Ovary (tissue), 10 donors: ENCODE data around the gene OR4K5. TPM values are rescaled to one million over a fixed set of nuclear protein-coding genes. Genes with fewer than 3 reads are reported as not detected.

ENCODE experiments used
- DNase-seq, 5 donors: peaks; one replicate each; pipeline ENCODE4 v3.0.0-alpha.2; 2019 to 2020
- H3K27ac ChIP-seq, 2 donors: fragments of 200-600 bp; one replicate each; pipeline versions ENCODE4 v1.5.1 to v1.8.0; 2019 to 2022
- H3K27me3 ChIP-seq: fragments of 200-600 bp; one replicate; pipeline ENCODE4 v1.8.0; 2022
- H3K36me3 ChIP-seq: fragments of 200-600 bp; sonication (generic); one replicate; pipeline ENCODE4 v1.5.1; 2019
- H3K4me1 ChIP-seq: one replicate; pipeline ENCODE4 v1.8.1; 2013; ENCODE audit warnings: mild to moderate bottlenecking, moderate library complexity; ENCODE audit not compliant: insufficient read depth
- H3K4me3 ChIP-seq: fragments of 200-600 bp; sonication (generic); one replicate; pipeline ENCODE4 v1.5.1; 2017
- H3K9me3 ChIP-seq, 2 donors: fragments of 200-600 bp in 1 of 2; sonication (generic) in 1 of 2; one replicate each; pipeline versions ENCODE4 v1.5.1 to v1.8.1; 2013 to 2019; ENCODE audit warnings: mild to moderate bottlenecking in 1 of 2, moderate library complexity in 1 of 2
- CTCF ChIP-seq, 3 donors: fragments of 450-650 bp in 2 of 3; fragments of 200-600 bp in 1 of 3; IDR thresholded peaks; one replicate each; pipeline versions ENCODE4 v1.5.1 to v1.8.0; 2016 to 2022; ENCODE audit warnings: antibody characterized with exemption in 3 of 3, mild to moderate bottlenecking in 1 of 3
- EP300 ChIP-seq: sonication (generic); formaldehyde crosslinking; IDR thresholded peaks from one replicate; pipeline ENCODE4 v1.6.1; 2017; ENCODE audit warnings: antibody characterized with exemption
- POLR2A ChIP-seq: fragments of 450-650 bp; IDR thresholded peaks from one replicate; pipeline ENCODE4 v1.6.1; 2017; ENCODE audit warnings: antibody characterized with exemption, mild to moderate bottlenecking, moderate library complexity
- WGBS, 3 donors: extraction: QIAGEN DNeasy Blood & Tissue Kit in 1 of 3; methylation state at CpG; one replicate each; pipeline versions ENCODE4 v1.1.5 to v1.1.7; 2013 to 2017; 5-methylcytosine and 5-hydroxymethylcytosine counted together
- intact Hi-C, 4 donors: fragments of 100-400 bp; cut with DNase I; formaldehyde crosslinking; loops; one replicate each; pipeline versions ENCODE4 v1.11.0 to v1.15.1; 2022 to 2023
- long read RNA-seq, 3 donors: library from polyadenylated mRNA in 2 of 3; unstranded in 2 of 3; transcript quantifications; one replicate each; pipeline ENCODE4 v2.0.0 and lab custom pipeline, GENCODE V29; 2021 to 2026
- polyA plus RNA-seq, 2 donors: library from polyadenylated mRNA; stranded (reverse); fragments of 200-250 nt in 1 of 2; fragments of 350-450 nt in 1 of 2; fragmentation: Illumina TruSeq in 1 of 2; extraction: RNeasy Lipid Tissue Mini Kit (QIAGEN cat#74804) in 1 of 2; gene quantifications; one replicate each; pipeline ENCODE4 v1.2.3, GENCODE V29; 2013 to 2014
- total RNA-seq, 7 donors: library from RNA; depleted of rRNA in 2 of 7; stranded (reverse); fragments of >200 nt in 2 of 7; fragmentation: NEBNext Ultra II Directional in 3 of 7; extraction: Animal tissue kit (Norgen Biotek cat#: 25700) in 3 of 7; gene quantifications; one replicate each; pipeline versions ENCODE4 v1.1.0 to v1.2.4, GENCODE V29; 2016 to 2023
- donor health status: DM: no; HTN: no; CAD: no; lungs with moderate emphysema.
- donor health status: DM: no; HTN: no; CAD: no.
- donor health status: Bipolar disorder and iron deficiency.
- donor health status: DM: yes; HTN: yes; CAD: no.
- donor health status: DM: no; HTN: no; CAD: no.
- donor health status: DM: yes; HTN: yes; CAD: no.

Gene OR4K5, protein sequence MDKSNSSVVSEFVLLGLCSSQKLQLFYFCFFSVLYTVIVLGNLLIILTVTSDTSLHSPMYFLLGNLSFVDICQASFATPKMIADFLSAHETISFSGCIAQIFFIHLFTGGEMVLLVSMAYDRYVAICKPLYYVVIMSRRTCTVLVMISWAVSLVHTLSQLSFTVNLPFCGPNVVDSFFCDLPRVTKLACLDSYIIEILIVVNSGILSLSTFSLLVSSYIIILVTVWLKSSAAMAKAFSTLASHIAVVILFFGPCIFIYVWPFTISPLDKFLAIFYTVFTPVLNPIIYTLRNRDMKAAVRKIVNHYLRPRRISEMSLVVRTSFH
- not detected for total RNA-seq
- polyA plus RNA-seq: not detected
- long read RNA-seq, donor 1: 0 reads
- long read RNA-seq, donor 2: 0 reads
- long read RNA-seq, donor 3: 0 reads

GRCh38 chr14:19920021-19920657 lies at the start of gene OR4K5:
Gene OR4K5 (plus strand): TSS chr14:19920607. CDS start chr14:19920607, 0 bp downstream.
- DNase-seq: no peak
- TF ChIP-seq EP300: no peak
- TF ChIP-seq POLR2A: no peak
- TF ChIP-seq CTCF (IDR thresholded peaks at IDR 0.05): no peak
- H3K4me1 ChIP-seq: no peaks in the 10 kb centered on the region
- no peak within 1 kb of the TSS for H3K27ac ChIP-seq
- intact Hi-C loops: no loop called here
- no peaks in the 10 kb centered on the region for H3K36me3 ChIP-seq
- no peaks in the 10 kb centered on the region for H3K9me3 ChIP-seq
- H3K27me3 ChIP-seq: no peaks in the 10 kb centered on the region
- no peak within 1 kb of the TSS for H3K4me3 ChIP-seq

- no peaks in the 10 kb centered on the region for H3K9me3 ChIP-seq
- intact Hi-C loops: no loop called here
- no peak overlapping the region for H3K4me3 ChIP-seq
- H3K36me3 ChIP-seq: no peaks in the 10 kb centered on the region
- TF ChIP-seq POLR2A: no peak
- no peak for TF ChIP-seq EP300
- no peak for TF ChIP-seq CTCF (IDR thresholded peaks at IDR 0.05)
- H3K27me3 ChIP-seq: no peaks in the 10 kb centered on the region
- H3K27ac ChIP-seq: no peak overlapping the region
- no peaks in the 10 kb centered on the region for H3K4me1 ChIP-seq
- 22 to 26% (median 25%) methylated on average over 6 of the region's 6 CpGs for WGBS, 3 donors
- no peak for DNase-seq
Observed at GRCh38 chr14:19873178-19873577, 47.2 kb upstream of the OR4K5 start.

- TF ChIP-seq CTCF (IDR thresholded peaks at IDR 0.05): no peak
- no peak for TF ChIP-seq EP300
- TF ChIP-seq POLR2A: no peak
- WGBS, 3 donors: 42 to 60% (median 53%) methylated on average over 2 of the region's 2 CpGs
- Histone ChIP-seq H3K9me3 (no peaks in the 10 kb centered on the region), H3K36me3 (no peaks in the 10 kb centered on the region), H3K4me3 (no peak within 1 kb of the TSS), H3K27me3 (no peaks in the 10 kb centered on the region), H3K4me1 (no peaks in the 10 kb centered on the region), H3K27ac (no peak within 1 kb of the TSS)
- intact Hi-C loops: no loop called here
- DNase-seq: no peak
Observed at GRCh38 chr14:19874842-19875241, 45.6 kb upstream of the OR4K5 start, which contains the start of gene OR4K2. Gene OR4K2 (plus strand): TSS chr14:19875142. CDS start chr14:19876268, 1,126 bp downstream.

DNA sequence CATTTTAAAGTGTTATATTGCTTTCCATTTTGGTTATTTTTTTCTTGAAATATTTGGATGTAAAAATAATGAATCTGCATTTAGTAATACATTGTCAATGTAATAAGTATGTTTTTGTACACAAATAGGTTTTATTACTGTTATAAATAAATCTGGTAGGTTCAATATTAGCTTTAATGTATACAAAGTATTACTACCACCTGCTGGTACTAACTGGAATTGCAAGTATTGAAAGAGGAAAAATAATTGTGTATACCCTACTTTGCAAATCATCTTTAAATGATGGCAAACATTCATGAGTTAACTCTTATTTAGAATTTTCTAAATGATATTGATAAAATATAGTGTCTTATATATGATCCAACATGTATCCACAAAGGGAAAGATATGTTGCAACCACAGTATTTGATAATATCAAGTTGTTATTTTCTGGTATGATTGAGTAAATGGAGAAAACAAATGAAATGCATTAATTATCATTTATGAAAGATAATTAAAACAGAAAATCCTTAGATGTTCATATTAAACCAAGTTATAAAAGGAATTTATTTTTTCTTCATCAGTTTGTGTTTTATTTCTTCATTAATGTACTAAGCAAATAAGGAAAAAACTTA lies 42.3 kb upstream of the OR4K5 start:
- Histone ChIP-seq H3K27ac (no peak overlapping the region), H3K4me3 (no peak overlapping the region), H3K4me1 (no peaks in the 10 kb centered on the region), H3K9me3 (no peaks in the 10 kb centered on the region), H3K36me3 (no peaks in the 10 kb centered on the region), H3K27me3 (no peaks in the 10 kb centered on the region)
- TF ChIP-seq CTCF (IDR thresholded peaks at IDR 0.05) (no peak), POLR2A (no peak), EP300 (no peak)
- intact Hi-C loops: no loop called here
- no peak for DNase-seq
